Fibroblast of skin of left biceps (primary cell): ENCODE measurements around the gene ARL4A.

Source experiments
- DNase-seq, 2 experiments: peaks; one replicate each; pipeline ENCODE4 v3.0.0-alpha.2; 2013; ENCODE audit warnings: low read depth in 2 of 2

The ARL4A gene

DNA sequence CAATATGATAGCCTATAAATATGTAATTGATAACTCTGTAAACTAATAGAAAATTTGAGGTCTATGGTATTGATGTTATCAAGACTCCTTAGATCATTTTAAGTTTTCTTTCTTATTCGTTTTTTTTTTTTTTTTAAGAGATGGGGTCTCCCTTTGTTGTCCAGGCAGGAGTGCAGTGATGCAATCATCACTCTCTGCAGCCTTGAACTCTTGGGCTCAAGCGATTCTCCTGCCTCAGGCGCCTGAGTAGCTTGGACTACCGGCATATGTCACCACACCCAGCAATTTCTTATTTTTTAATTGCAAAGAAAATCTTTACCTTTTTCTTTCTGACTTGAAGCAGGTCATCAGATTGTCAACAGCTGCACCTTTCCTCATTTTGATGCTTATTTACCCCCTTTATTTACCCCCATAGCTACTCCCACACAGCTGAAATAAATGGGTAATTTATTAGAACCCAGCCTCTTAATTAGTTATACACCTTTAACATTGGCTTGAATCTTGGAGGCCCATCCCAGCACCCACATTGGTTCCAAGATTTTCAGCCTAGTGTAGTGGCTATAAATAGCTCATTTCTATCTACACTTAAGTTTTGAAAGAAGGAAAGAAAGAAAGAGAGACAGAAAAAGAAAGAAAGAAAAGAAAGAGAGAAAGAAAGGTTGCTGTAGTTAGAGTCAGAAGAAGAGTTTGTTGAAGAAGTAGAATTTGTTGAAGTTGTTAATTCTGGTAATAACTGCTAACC lies 38.3 kb downstream of the ARL4A start:
- no peak for DNase-seq

DNA sequence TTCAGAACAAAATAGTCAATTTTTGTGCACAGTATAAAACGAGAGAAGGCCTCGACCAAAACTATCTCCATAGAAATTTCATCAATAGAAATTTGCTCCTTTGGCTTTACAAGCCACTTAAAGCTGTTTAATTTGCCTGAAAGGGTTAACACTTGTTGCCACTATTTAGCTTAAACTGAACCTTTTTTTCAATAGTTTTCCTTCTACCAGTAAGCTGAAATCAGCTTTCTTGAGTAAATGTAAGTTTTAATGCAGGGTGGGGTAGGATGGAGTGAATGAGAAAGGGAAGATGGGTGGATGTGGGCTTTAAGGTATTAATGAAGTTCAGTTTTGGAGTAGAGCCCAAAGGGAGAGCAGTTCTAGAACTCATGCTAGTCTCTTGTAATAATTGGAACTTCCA lies 39.5 kb downstream of the ARL4A start:
- no peak for DNase-seq

DNA sequence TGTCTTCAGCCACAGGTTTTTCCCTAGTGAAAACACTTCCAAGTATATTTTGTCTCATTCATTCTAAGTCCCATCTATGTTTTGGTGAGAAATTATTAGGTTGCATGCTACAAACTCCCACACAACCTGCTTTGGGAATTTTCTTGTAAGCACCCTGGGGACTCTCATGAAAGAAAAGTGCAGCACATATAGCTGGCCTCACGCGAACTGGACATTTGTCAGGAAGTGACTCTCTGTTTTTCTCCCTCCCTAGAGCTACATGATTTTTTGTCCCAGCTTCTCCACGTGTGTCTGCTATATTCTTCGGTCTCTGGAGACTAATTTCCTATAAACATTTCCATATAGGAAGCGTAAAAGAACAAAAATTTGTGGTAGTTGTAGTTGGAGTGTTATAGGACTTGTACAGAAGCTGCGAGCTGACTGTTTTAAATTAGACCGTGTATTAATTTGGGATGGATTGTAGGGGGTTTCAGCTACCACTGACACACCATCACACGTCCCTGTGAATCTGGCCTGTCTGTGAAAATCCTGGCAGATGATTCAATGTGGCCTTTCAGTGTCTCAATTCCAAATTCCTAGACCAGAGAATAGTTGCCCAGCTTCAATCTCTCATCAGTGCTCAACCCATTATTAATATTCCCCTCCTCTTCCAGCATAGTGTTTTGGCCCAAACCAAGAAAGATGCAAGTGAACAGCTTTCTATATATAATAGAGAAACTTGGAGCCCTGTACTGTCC lies 40.2 kb downstream of the ARL4A start:
- no peak for DNase-seq

DNA sequence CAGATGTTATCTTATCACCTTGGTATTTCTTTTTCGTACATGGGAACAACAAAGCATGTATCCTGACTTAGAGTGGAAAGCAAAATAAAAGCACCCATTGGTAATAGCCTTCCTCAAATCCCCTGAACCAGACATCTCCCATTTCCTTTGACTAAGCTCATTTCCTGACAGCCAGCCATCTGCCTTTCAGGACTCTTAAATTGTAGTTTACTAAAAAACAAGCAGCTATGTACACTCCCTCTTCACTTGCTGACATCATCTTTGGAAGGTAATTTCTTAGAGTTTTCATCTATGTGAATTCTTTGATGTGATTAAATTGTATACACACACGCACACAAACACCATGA lies 40.7 kb downstream of the ARL4A start:
- DNase-seq: no peak

DNA sequence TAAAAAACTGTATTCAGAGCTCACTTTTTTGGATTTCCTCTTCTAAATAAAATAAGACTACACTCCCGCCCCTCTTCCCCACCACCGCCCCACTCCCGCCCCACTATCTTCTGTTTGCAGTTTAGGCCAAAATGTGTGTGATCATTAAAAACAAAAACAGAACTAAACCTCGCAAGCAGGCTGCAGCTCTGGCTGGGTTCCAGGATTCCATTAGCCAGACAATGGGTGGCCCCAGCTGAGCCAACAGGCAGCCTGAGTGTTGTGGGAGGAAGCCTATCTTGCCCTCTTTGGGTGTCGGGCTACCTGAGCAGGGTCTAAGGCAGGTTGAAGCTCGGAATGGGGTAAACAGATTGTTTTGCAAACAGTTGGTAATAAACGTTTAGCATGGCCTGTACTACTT lies 41.7 kb downstream of the ARL4A start:
- no peak for DNase-seq

- DNase-seq: no peak
Observed at GRCh38 chr7:12730523-12730922, 43.1 kb downstream of the ARL4A start.

DNA sequence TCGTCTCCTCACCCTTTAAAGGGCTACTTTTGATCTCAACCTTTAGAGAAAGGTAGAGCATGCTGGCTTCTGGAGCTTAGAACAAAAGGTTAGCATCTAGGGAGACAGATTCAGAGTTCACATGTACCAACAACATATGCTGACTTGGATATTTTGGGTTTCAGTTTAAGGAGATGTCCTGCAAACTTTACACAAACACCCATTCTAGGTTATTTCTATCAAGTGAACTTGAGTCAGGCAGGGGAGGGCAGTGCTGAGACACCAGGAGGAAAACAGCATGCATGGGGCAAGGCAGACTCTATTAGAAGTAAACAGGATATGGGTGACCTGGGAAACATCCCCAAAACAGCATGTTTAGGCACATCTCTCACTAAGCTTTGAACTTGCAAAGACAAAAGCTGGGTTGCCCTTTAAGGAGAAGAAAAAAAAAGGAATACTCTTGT lies 43.8 kb downstream of the ARL4A start:
- no peak for DNase-seq

- no peak for DNase-seq
Observed at GRCh38 chr7:12731775-12732174, 44.3 kb downstream of the ARL4A start.

GRCh38 chr7:12732428-12732827 lies 45.0 kb downstream of the ARL4A start:
- no peak for DNase-seq

DNA sequence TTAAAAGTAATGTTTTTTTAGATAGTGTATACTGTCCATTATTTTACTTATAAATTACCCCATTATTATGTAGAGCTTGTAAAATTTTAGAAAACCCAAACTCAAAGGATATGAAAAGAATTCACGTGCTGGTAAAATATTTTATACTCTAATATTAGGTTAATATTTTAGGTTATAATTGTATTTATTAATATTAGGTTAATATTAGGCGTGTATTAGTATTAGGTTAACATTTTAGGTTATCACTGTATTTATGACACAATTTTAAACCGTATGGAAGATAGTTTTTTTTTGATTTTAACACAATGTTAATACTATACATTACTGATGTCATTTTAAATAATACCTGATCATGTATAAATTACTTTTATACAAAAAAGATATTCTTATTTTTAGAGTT lies 48.5 kb downstream of the ARL4A start:
- no peak for DNase-seq

DNA sequence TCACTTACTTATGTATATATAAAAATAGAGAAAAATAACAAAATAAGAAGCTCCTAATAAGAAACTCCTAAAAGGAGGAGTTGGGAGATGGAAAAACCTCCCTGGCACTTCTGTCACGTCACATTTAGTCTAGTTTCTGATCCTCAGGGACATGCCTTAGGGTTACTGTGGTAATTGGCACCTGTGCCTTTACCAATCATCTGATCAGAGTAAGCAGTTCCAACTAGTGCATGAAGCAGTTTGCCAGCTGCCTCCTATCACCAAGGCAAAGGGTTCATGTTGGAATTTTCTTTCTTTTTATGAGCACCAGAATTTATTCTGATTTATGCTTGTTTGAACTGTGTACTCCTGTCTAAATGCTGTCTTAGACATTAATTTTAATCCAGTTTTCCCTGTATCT lies 49.9 kb downstream of the ARL4A start:
- DNase-seq: no peak

- no peak for DNase-seq
Observed at GRCh38 chr7:12737836-12738235, 50.4 kb downstream of the ARL4A start.

DNA sequence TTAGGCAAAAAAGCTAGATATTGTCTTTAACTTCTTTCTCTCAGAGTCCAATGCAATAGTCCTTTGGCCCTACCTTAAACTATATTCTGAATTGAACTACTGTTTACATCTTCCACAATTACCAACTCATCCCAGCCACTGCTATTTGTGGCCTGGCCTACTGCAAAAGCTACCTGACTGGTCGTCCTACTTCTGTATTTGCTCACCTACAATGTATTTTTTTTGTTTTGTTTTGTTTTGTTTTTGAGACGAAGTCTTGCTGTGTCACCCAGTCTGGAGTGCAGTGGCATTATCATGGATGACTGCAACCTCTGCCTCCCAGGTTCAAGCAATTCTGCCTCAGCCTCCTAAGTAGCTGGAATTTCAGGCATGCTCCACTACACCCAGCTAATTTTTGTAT lies 51.2 kb downstream of the ARL4A start:
- DNase-seq: no peak
